ENCODE results near the gene NPL.
A peak's percentile ranks its signal among the peaks of the same experiment; 100 is the strongest.

Gene NPL

DNA sequence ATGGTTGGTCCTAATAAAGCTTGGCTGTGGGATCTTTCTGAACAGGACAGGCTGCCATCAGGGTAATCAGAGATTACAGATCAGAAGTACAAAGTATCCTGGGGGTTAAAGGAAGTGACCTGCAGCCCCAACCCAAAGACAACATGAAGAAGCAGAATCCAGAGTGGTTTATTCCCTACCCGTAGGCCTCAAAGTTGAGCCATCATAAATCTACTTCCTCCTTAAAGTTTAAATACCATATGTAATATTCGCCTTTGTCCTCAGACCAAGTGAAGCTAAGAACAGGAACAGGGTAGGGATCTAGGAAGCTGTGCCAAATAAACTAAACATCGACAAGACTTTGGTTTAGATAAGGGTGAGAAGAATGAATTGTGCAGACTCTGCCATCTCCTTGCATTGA, 33.6 kb downstream of the NPL start:
- H3K9me3 ChIP-seq (ENCODE audit: control insufficient read depth, insufficient read depth, low read length) = no peaks in the 10 kb centered on the region
- H3K4me1 ChIP-seq (ENCODE audit: insufficient read depth, low read length) = no peaks in the 10 kb centered on the region
- H3K9ac ChIP-seq (ENCODE audit: low read depth, low read length) = no peak overlapping the region
- H3K36me3 ChIP-seq (ENCODE audit: insufficient read depth, low read length) = no peaks in the 10 kb centered on the region; the same call in 1 of the 2 replicates

- no peaks in the 10 kb centered on the region for H3K9me3 ChIP-seq (ENCODE audit: control insufficient read depth, insufficient read depth, low read length)
- no peaks in the 10 kb centered on the region for H3K36me3 ChIP-seq (ENCODE audit: insufficient read depth, low read length)
- H3K4me1 ChIP-seq (ENCODE audit: insufficient read depth, low read length) = no peaks in the 10 kb centered on the region
- H3K9ac ChIP-seq (ENCODE audit: low read depth, low read length) = no peak overlapping the region
These were observed 37.3 kb downstream of the NPL start for GRCh38 chr1:182826892-182827291.

DNA sequence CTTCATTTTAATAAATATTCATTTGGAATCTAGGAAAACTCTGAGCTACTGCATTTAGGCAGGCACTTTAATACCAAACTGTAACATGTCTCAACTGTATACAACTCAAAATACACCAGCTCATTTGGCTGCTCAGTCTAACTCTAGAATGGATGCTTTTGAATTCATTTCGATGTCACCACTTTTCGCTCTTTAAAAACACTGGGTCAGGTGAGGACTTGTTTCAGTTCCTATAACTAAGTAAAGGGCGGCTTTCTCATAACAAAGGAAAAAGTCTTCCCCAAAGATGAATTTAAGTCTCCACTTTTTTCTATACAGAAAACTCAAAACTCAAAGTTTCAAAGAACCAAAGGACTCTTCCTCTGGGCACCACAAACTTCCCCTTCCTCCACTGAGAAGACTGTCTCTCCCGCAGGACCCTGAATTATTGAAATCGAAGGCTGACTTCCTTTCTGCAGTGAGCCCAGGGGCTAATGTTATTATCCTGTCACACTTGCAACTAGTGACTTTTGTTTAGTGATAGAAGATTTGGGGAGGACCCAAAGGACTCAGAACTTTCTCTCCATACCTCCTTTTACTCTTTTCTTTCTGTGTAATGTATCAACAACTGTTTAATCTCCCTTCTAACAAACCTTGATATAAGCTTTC, 39.8 kb downstream of the NPL start:
- Histone ChIP-seq H3K36me3 (ENCODE audit: insufficient read depth, low read length) (no peaks in the 10 kb centered on the region), H3K4me1 (ENCODE audit: insufficient read depth, low read length) (no peaks in the 10 kb centered on the region), H3K9me3 (ENCODE audit: control insufficient read depth, insufficient read depth, low read length) (no peaks in the 10 kb centered on the region), H3K9ac (ENCODE audit: low read depth, low read length) (no peak overlapping the region)

- Histone ChIP-seq H3K36me3 (ENCODE audit: insufficient read depth, low read length) (no peaks in the 10 kb centered on the region), H3K9ac (ENCODE audit: low read depth, low read length) (no peak overlapping the region)
These were observed 43.7 kb downstream of the NPL start for GRCh38 chr1:182833271-182833670.

GRCh38 chr1:182834326-182834725, 44.8 kb downstream of the NPL start:
- Histone ChIP-seq H3K4me1 (ENCODE audit: insufficient read depth, low read length) (0 out of 2 replicates have a peak, but pooled peaks cover 6% of the 10 kb centered on the region), H3K36me3 (ENCODE audit: insufficient read depth, low read length) (no peaks in the 10 kb centered on the region), H3K9me3 (ENCODE audit: control insufficient read depth, insufficient read depth, low read length) (no peaks in the 10 kb centered on the region), H3K9ac (ENCODE audit: low read depth, low read length) (no peak overlapping the region)

More at GRCh38 chr1:182833271-182833670, 43.7 kb downstream of the NPL start:
- H3K9me3 ChIP-seq (ENCODE audit: control insufficient read depth, insufficient read depth, low read length) = no peaks in the 10 kb centered on the region
- 0 out of 2 replicates have a peak, but pooled peaks cover 6% of the 10 kb centered on the region for H3K4me1 ChIP-seq (ENCODE audit: insufficient read depth, low read length)

DNA sequence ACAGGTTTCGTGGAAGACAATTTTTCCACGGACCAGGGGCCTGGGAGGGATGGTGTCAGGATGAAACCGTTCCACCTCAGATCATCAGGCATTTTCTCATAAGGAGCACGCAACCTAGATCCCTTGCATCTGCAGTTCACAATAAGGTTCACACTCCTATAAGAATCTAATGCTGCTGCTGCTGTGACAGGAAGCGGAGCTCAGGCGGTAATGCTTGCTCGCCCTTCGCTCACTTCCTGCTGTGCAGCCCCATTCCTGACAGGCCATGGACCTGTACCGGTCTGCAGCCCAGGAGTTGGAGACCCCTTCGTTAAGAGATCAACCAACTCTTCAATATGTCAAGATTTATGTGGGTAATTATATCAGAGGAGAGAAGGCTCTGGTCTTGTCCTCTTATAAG, 46.2 kb downstream of the NPL start:
- no peak overlapping the region for H3K9ac ChIP-seq (ENCODE audit: low read depth, low read length)
- 0 out of 2 replicates have a peak, but pooled peaks cover 6% of the 10 kb centered on the region for H3K4me1 ChIP-seq (ENCODE audit: insufficient read depth, low read length)
- no peaks in the 10 kb centered on the region for H3K9me3 ChIP-seq (ENCODE audit: control insufficient read depth, insufficient read depth, low read length)
- no peaks in the 10 kb centered on the region for H3K36me3 ChIP-seq (ENCODE audit: insufficient read depth, low read length)

DNA sequence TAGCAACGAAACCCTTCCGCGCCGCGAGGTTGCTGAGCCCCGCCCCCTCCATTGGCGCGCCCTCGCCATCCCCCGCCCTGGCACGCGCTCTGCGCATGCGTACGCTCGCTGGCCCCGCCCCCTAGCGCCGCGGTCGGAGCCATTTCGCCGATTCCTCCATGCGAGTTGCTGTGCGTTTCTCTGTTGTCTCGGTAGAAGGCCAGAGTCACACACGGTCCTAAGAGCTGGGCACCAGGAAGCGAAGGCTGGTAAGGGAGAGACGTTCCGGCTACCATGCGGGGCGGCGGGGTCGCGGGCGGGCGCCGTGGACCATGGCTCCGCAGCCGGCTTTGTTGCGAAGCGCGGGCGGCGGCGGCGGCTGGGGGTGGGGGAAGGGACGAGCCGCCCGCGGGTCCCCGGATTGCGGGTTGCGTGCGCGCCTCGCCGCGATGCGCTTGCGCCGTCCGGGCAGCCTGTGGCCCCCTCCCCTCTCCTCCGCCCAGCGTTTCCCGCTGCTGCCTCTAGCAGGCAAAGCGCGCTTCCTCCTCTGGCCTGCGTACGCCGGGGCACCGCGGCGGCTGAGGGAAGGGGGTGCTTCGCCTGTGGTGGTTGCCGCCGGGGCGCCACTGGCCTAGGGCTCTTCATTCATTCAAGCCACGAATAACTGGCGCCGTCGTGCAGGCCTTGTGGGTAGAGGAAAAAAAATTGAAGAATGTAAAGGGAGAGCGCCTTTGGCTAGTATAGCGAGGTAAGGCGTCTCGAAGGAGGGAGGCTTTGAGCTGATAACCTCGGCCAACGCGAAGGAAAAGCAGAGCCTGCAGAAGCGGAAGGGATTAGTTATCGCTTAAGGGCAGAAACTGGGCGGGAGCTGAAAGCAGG, 49.9 kb downstream of the NPL start, which contains the start of gene DHX9:
Gene DHX9 (plus strand): TSS at position 139 of the 858 bp plus-strand sequence. CDS start 3,220 bp downstream, outside the sequence.
- Histone ChIP-seq H3K9me3 (ENCODE audit: control insufficient read depth, insufficient read depth, low read length) (no peaks in the 10 kb centered on the region), H3K36me3 (ENCODE audit: insufficient read depth, low read length) (peaks cover 7% of the 10 kb centered on the region; the same call in 1 of the 2 replicates), H3K4me1 (ENCODE audit: insufficient read depth, low read length) (0 out of 2 replicates have a peak, but pooled peaks cover 11% of the 10 kb centered on the region), H3K9ac (ENCODE audit: low read depth, low read length) (peak within 1 kb of the TSS; percentile 98)

DNA sequence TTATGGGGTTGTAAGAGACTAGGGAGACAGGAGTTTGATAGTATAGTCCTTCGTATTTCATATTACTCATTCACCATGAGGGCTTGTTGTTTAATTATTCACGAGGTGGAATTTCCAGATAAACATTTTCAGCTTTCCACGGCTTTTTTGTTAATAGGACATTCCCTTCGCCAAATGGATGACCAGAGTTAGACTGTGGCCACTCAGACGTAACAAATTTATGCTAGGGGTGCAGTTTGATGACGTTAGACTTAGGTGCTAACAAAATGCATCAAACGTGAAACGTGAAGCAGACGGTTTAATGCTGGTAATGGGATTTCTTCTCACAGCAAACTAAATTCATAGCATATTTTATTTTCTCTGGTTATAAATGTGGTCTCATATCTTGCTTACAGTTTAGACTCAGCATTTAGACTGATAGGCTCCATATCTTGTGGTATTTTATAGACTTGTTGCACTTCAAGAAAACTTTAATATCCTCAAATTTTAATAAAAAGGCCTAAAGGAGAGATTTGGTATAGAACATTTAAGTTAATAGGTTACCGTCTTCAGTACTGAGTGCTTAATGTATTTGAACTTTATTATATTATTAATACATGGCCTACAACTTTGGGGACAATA, 51.9 kb downstream of the NPL start:
- H3K36me3 ChIP-seq (ENCODE audit: insufficient read depth, low read length) = peaks cover 15% of the 10 kb centered on the region

DNA sequence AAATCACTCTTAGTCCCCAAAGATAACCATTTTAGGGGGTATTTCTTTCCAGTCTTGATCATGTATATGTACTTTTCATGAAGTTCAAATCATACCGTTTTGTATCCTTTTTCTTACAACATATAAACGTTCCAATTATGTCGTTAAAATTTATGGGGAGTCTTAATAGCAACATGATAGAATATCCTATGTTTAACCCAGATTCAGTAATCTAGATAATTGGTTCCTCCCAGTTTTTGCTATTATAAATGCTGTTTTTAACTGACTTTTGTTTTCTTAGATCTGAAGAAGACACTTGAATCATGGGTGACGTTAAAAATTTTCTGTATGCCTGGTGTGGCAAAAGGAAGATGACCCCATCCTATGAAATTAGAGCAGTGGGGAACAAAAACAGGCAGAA, 52.7 kb downstream of the NPL start:
- no peak overlapping the region; the same call in 1 of the 2 replicates for H3K9ac ChIP-seq (ENCODE audit: low read depth, low read length)
- peaks cover 16% of the 10 kb centered on the region for H3K36me3 ChIP-seq (ENCODE audit: insufficient read depth, low read length)
- H3K9me3 ChIP-seq (ENCODE audit: control insufficient read depth, insufficient read depth, low read length) = no peaks in the 10 kb centered on the region
- H3K4me1 ChIP-seq (ENCODE audit: insufficient read depth, low read length) = peaks cover 12% of the 10 kb centered on the region

More for the DNA sequence above, 51.9 kb downstream of the NPL start:
- Histone ChIP-seq H3K4me1 (ENCODE audit: insufficient read depth, low read length) (peaks cover 12% of the 10 kb centered on the region), H3K9ac (ENCODE audit: low read depth, low read length) (peak overlapping the region; percentile 98), H3K9me3 (ENCODE audit: control insufficient read depth, insufficient read depth, low read length) (no peaks in the 10 kb centered on the region)

DNA sequence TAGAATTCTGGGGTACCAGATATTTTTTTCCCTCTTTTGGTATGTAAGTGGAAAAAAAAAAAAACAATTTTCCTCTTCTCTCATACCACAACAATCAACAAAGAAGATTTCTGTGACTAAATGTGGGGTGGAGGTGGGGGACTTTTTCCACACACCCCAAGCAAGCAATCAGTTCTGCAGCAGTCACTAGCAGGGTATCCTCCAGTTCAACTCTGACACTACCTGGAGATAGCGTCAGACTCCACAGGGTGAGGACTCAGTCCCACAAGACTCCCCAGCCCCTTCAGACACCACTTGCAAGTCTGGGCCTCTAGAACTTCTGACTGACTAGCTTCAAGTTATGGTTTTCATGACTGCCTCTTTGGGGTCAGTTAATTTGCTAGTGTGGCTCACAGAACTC, 55.8 kb downstream of the NPL start:
- Histone ChIP-seq H3K36me3 (ENCODE audit: insufficient read depth, low read length) (peaks cover 42% of the 10 kb centered on the region), H3K4me1 (ENCODE audit: insufficient read depth, low read length) (peaks cover 12% of the 10 kb centered on the region), H3K9me3 (ENCODE audit: control insufficient read depth, insufficient read depth, low read length) (no peaks in the 10 kb centered on the region), H3K9ac (ENCODE audit: low read depth, low read length) (no peak overlapping the region)

DNA sequence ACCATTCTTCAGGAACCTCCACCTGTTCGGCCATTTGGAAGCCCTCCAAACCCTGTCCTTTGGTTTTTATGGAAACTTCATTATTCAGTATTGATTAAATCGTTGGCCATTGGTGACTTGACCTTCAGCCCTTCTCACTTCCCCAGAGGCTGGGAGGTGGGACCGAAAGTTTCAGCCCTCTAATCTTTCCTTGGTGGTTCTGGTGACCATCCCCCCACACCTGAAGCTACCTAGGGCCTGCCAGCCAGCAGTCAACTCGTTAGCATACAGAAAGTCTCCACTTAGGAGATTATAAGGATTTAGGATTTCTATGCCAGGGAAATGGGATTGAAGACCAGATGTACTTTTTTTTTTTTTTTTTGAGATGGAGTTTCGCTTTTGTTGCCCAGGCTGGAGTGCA, 56.3 kb downstream of the NPL start:
- Histone ChIP-seq H3K9me3 (ENCODE audit: control insufficient read depth, insufficient read depth, low read length) (no peaks in the 10 kb centered on the region), H3K36me3 (ENCODE audit: insufficient read depth, low read length) (peaks cover 47% of the 10 kb centered on the region), H3K9ac (ENCODE audit: low read depth, low read length) (no peak overlapping the region), H3K4me1 (ENCODE audit: insufficient read depth, low read length) (peaks cover 12% of the 10 kb centered on the region)

- H3K9me3 ChIP-seq (ENCODE audit: control insufficient read depth, insufficient read depth, low read length) = no peaks in the 10 kb centered on the region
- H3K36me3 ChIP-seq (ENCODE audit: insufficient read depth, low read length) = peaks cover 53% of the 10 kb centered on the region
- H3K9ac ChIP-seq (ENCODE audit: low read depth, low read length) = no peak overlapping the region
- peaks cover 7% of the 10 kb centered on the region for H3K4me1 ChIP-seq (ENCODE audit: insufficient read depth, low read length)
These were observed 57.5 kb downstream of the NPL start for GRCh38 chr1:182847105-182847504.

DNA sequence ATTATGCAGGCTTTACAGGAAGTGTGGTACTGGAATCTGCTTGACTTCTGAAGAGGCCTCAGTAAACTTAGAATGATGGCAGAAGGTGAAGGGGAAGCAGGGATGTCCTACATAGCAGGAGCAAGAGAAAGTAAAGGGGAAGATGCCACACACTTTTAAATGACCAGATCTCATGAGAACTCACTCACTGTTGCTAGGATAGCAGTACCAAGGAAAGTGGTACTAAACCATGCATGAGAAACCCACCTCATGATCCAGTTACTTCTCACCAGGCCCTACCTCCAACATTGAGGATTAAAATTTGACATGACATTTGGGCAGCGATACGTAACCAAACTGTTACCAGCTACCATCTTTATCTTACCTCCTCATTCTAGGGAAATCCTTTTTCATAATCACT, 59.2 kb downstream of the NPL start:
- H3K9me3 ChIP-seq (ENCODE audit: control insufficient read depth, insufficient read depth, low read length) = no peaks in the 10 kb centered on the region
- H3K36me3 ChIP-seq (ENCODE audit: insufficient read depth, low read length) = peaks cover 62% of the 10 kb centered on the region
- no peak overlapping the region for H3K9ac ChIP-seq (ENCODE audit: low read depth, low read length)
- peaks cover 7% of the 10 kb centered on the region for H3K4me1 ChIP-seq (ENCODE audit: insufficient read depth, low read length)

DNA sequence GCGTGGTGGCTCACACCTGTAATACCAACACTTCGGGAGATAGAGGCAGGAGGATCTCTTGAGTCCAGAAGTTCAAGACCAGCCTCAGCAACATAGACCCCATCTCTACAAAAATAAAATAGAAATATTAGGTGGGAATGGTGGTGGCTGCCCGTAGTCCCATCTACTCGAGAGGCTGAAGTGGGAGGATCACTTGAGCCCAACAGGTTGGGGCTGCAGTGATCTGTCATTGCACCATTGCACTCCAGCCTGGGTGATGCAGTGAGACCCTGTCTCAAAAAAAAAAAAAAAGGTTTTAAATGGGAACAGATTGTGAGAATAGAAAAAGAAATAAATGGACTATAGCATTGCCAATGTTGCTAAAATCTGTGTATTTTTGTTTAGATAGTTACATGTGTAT, 60.7 kb downstream of the NPL start:
- peaks cover 68% of the 10 kb centered on the region for H3K36me3 ChIP-seq (ENCODE audit: insufficient read depth, low read length)
- peaks cover 5% of the 10 kb centered on the region for H3K4me1 ChIP-seq (ENCODE audit: insufficient read depth, low read length)
- H3K9me3 ChIP-seq (ENCODE audit: control insufficient read depth, insufficient read depth, low read length) = no peaks in the 10 kb centered on the region
- no peak overlapping the region for H3K9ac ChIP-seq (ENCODE audit: low read depth, low read length)

Measured in ES-I3 (cell line).